Panc1 (cell line): Measurements from ENCODE around the gene ARID4B. TPM values are rescaled to one million over a fixed set of nuclear protein-coding genes. Genes with fewer than 3 reads are reported as not detected.

Experiments
- ATAC-seq: fragments of 200-7000 bp; cut with Tn5 transposase; 2 replicates; pipeline ENCODE4 v1.9.1; 2020; ENCODE audit warnings: mild to moderate bottlenecking, moderate library complexity
- BruUV-seq: library from RNA; stranded (reverse); fragments of 400-500 nt; replicated peaks from 2 replicates; lab custom pipeline; 2021; lab: Mats Ljungman, UMichigan
- CTCF ChIA-PET: fragments of 300-600 bp; sonication (Branson Sonifier 250); formaldehyde crosslinking; loops from one replicate; lab custom pipeline; 2022; ENCODE audit warnings: antibody characterized with exemption; lab: Charles Lee
- POLR2A ChIA-PET: fragments of 300-600 bp; sonication (Branson Sonifier 250); formaldehyde crosslinking; loops from one replicate; lab custom pipeline; 2022; ENCODE audit warnings: antibody characterized with exemption; lab: Charles Lee
- DNase-seq: peaks from one replicate; pipeline ENCODE4 v3.0.0-alpha.2; 2010; ENCODE audit warnings: low read depth, low spot score
- H3K27ac ChIP-seq: 2 replicates; pipeline ENCODE4 v1.5.1; 2011; ENCODE audit warnings: mild to moderate bottlenecking, low read length, inconsistent platforms
- H3K27me3 ChIP-seq: fragments of 200-500 bp; sonication (Bioruptor generic); 2 replicates; pipeline ENCODE4 v1.6.0; 2014; ENCODE audit warnings: low read length, inconsistent platforms; ENCODE audit not compliant: control insufficient read depth, insufficient read depth
- H3K36me3 ChIP-seq: fragments of 200-500 bp; sonication (Bioruptor generic); 2 replicates; pipeline ENCODE4 v1.5.1; 2014; ENCODE audit warnings: inconsistent platforms, mild to moderate bottlenecking, low read length, moderate library complexity; ENCODE audit not compliant: control insufficient read depth, insufficient read depth
- H3K4me1 ChIP-seq: 2 replicates; pipeline ENCODE4 v1.5.1; 2011; ENCODE audit warnings: inconsistent platforms, mild to moderate bottlenecking, low read length, moderate library complexity; ENCODE audit not compliant: control insufficient read depth, insufficient read depth
- H3K4me3 ChIP-seq, 2 experiments: 2 replicates each; pipeline ENCODE4 v1.5.1; 2011 to 2012; ENCODE audit warnings: low read depth in 2 of 2, low read length in 2 of 2, mild to moderate bottlenecking in 2 of 2, inconsistent platforms in 1 of 2, moderate library complexity in 1 of 2
- H3K9me3 ChIP-seq: fragments of 200-500 bp; sonication (Bioruptor generic); 2 replicates; pipeline ENCODE4 v1.5.1; 2014; ENCODE audit warnings: low read depth, mild to moderate bottlenecking, inconsistent platforms, low read length, moderate library complexity; ENCODE audit not compliant: control insufficient read depth, insufficient read depth
- CTCF ChIP-seq: fragments of 450-650 bp; IDR thresholded peaks from 2 replicates; pipeline ENCODE4 v1.5.1; 2017; ENCODE audit warnings: mild to moderate bottlenecking
- POLR2AphosphoS5 ChIP-seq: IDR thresholded peaks from 2 replicates; pipeline ENCODE4 v1.6.1; 2012; ENCODE audit warnings: mild to moderate bottlenecking, low read depth, low read length, moderate library complexity
- REST ChIP-seq, 2 experiments: IDR thresholded peaks; 2 replicates each; pipeline ENCODE4 v1.6.1; 2011 to 2012; ENCODE audit warnings: low read depth in 2 of 2, control low read depth in 1 of 2, low read length in 1 of 2, mild to moderate bottlenecking in 1 of 2, moderate library complexity in 1 of 2; ENCODE audit not compliant: insufficient read depth in 1 of 2
- SIN3A ChIP-seq: IDR thresholded peaks from 2 replicates; pipeline ENCODE4 v1.6.1; 2012; ENCODE audit warnings: low read depth, mild to moderate bottlenecking, low read length, moderate library complexity, borderline replicate concordance; ENCODE audit not compliant: insufficient read depth
- TCF7L2 ChIP-seq: IDR thresholded peaks from 2 replicates; pipeline ENCODE4 v1.6.1; 2011; ENCODE audit warnings: mild to moderate bottlenecking, low read depth, low read length, inconsistent platforms
- in situ Hi-C: cut with HindIII; loops from 2 replicates; pipeline ENCODE4 v1.10.0; 2016; ENCODE audit warnings: low sequenced_read_pairs, low pct_unique_long_range_greater_than_20kb
- intact Hi-C: fragments of 100-400 bp; cut with micrococcal nuclease; formaldehyde crosslinking; loops from one replicate; pipeline ENCODE4 v1.10.0; 2022; ENCODE audit not compliant: unreplicated experiment
- total RNA-seq: library from RNA; stranded (reverse); gene quantifications from one replicate; pipeline ENCODE4 v1.2.1, GENCODE V29; 2021; ENCODE audit not compliant: unreplicated experiment

The ARID4B gene
- total RNA-seq, 1 experiment from 2014 or later = 37.5 TPM

GRCh38 chr1:235291599-235292091 lies 36.3 kb downstream of the ARID4B start:
- DNase-seq (no peak), ATAC-seq (no peak)
- Histone ChIP-seq H3K36me3 (no peaks in the 10 kb centered on the region), H3K27me3 (no peaks in the 10 kb centered on the region), H3K4me3 (no peak overlapping the region), H3K9me3 (no peaks in the 10 kb centered on the region), H3K4me1 (no peaks in the 10 kb centered on the region; the same call in 1 of the 2 replicates), H3K27ac (no peak overlapping the region)
- POLR2A ChIA-PET = no interaction called here
- TF ChIP-seq CTCF (no peak), SIN3A (no peak), POLR2AphosphoS5 (no peak), REST (IDR thresholded peaks at IDR 0.05; ENCODE audit: insufficient read depth in 1 of 2, low read depth in 2 of 2, low read length in 1 of 2) (no peak), TCF7L2 (no peak)
- no TSS peak for BruUV-seq
- in situ Hi-C loops = no loop called here
- CTCF ChIA-PET = no interaction called here
- intact Hi-C loops = no loop called here

- H3K36me3 ChIP-seq = no peaks in the 10 kb centered on the region
- H3K27ac ChIP-seq = no peak overlapping the region
- no peak overlapping the region for H3K4me3 ChIP-seq
- CTCF ChIA-PET = no interaction called here
- in situ Hi-C loops (no loop called here), intact Hi-C loops (no loop called here)
- BruUV-seq = no TSS peak
- no peaks in the 10 kb centered on the region for H3K27me3 ChIP-seq
- POLR2A ChIA-PET = no interaction called here
- no peak for TF ChIP-seq POLR2AphosphoS5
- no peak for TF ChIP-seq SIN3A
- no peaks in the 10 kb centered on the region for H3K9me3 ChIP-seq
- no peaks in the 10 kb centered on the region; the same call in 1 of the 2 replicates for H3K4me1 ChIP-seq
- ATAC-seq = no peak
- DNase-seq = no peak
Observed at GRCh38 chr1:235290740-235291502, 37.1 kb downstream of the ARID4B start.
